Renal pelvis (tissue), 4 donors: ENCODE measurements around the gene KCNN3. TPM values are rescaled to one million over a fixed set of nuclear protein-coding genes. Genes with fewer than 3 reads are reported as not detected.
"Not testable (repeated sequence)": the region's sequence is repeated elsewhere in the genome, so short reads cannot be mapped to it uniquely, and the experiment has no call there.

ENCODE experiments used
- DNase-seq: peaks from one replicate; pipeline ENCODE4 v3.0.0-alpha.2; 2013
- polyA plus RNA-seq, 3 donors: library from polyadenylated mRNA; unstranded; fragments of 120-200 nt; gene quantifications; one replicate each; pipeline ENCODE4 v1.2.1, GENCODE V29; 2013; ENCODE audit not compliant: insufficient read length in 3 of 3

Gene KCNN3
- polyA plus RNA-seq, 3 donors = 2.2 to 2.6 (median 2.3) TPM

DNA sequence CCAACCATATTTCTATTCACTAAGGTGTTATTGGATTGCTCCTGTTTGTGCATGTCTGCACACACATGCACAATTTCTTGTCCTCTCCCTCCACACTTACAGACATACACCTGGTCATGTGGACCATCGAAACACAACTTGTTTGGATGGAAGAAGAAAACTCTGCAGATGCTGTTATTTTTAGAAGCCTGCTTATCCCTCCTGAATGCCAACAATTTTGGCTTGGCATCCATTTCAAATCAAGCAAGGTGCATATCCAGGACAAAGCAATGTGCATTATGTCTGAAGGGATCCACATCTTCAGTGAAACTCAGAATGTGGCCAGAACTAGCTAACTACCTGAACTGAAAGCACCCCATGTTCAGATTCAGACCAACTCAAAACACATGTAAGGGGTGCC, 163.2 kb downstream of the KCNN3 start:
- DNase-seq = no peak

DNA sequence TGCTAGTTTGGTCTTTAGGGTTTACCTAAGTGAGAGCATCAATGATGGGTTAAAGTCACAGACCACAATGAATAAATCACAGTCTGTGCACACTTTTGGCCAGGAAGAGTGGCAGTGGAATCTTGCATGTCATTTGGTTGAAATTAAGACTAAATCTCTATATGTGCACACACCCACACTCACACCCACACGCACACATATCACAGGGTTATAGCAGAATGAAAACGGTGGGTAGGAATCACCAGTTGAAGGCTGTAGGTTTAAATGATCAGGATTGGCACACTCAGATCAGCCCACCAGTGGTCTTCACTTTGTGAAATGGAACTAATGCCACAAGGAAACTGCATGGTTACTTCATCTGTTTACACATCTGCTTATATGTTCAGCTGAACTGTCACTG, 164.5 kb downstream of the KCNN3 start:
- no peak for DNase-seq

DNA sequence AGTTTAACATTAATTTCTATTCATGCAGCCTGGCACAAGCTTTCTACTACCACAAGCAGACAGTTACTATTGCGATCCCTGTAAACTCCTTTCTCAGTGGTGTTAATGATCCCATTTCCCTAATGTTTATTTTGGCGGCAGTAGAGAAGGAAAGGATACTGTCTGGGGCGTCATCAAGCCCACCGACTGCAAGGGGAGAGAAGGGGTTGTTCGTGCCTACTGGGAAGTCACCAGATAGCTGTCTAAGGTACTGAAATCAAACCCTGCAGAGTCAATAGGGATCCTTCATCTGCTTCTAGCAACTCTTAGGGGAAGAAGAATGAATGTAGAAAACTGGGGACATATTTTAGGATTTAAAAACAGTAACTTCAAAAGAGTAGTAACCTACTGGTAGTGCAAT, 166.9 kb downstream of the KCNN3 start:
- peak; percentile 46 for DNase-seq

DNA sequence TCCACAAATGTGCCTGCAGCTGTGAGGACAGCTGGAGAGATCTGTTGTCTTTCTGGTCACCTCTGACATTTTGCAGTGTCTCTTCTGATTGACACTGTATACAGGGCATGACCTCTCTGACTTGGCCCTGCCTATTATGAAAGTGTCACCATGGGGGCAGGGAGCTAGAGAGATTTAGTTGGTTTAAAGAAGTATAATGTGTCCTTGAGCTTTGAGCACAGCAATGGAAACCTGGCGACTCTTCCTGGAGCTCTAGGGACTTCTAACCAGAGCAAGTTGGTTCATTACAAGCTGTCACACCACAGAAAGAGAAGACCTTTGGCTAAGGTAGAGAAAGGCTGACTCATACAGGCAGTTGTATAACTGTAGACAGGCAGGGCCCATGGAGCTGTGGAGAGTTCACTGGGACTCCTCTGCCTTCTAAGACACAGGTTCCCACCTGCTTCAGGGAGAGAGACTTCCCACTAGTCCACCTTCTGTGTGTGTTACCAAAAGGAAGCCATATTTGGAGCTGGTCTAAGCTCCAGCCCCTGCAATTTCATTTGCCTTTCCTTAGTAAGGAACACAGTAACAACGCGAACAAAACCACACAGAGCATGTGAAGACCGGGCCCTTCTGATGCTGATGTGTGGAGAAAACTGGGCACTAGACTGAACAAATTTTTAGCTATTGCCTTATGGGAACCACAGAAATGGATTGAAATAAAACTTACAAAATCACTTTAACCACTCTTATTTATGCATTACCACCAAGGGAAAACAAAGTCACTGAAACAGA, 171.6 kb downstream of the KCNN3 start:
- DNase-seq = no peak

DNA sequence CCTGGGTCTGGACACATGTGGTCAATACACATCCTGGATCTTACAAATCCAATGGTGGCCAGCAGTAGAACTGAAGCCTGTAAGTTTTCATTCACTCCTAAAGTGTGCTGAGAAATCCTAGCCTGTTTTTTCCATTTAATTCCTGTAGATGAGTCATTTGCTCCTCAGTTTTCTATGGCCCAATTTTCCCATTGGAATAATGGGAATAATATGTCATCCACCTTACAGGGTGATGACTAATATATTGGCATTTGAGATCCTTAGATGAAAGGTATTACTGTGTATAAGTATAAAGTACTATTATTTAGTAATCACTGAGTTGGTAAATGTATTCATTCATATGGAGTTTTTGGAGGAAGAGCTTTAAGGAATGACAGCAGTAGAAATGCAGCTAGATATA, 172.4 kb downstream of the KCNN3 start:
- DNase-seq = no peak

DNA sequence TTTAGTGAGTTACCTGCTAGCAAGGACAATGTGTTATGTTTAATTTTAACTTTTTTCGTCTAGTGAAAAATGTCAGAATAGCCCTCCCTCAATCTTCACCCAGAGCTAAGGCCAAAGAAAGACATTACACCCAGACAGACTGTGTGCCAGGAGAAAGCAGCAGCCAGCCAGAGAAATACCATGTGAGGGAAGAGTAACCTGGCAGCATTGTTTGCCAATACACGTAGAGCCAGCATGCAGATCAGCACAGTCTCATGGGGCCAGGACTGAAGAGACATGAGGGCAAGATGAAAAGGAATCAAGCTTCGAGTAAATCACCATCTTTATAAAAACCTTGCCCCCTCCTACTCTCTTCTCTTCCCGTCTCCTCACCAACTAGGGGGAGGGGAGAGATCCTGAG, 173.6 kb downstream of the KCNN3 start:
- no peak for DNase-seq

DNA sequence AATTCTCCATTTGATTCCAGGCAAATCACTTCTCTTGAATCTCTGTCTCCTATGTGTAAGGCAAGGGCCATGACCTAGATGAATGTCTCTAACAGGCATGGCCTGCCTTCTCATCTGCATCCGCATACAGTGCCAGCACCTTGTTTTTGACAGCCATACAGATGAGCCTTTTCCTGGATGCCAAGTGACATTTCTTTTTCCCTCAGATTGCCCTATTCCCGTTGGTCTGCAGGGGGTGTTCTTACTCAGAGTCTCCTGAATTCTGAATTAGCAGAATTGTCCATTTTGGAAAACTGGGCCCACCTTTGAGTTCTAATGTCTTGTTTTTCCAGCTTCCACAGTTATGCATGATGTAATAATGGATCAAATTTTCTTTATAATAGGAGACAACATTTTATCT, 174.1 kb downstream of the KCNN3 start:
- no peak for DNase-seq

DNA sequence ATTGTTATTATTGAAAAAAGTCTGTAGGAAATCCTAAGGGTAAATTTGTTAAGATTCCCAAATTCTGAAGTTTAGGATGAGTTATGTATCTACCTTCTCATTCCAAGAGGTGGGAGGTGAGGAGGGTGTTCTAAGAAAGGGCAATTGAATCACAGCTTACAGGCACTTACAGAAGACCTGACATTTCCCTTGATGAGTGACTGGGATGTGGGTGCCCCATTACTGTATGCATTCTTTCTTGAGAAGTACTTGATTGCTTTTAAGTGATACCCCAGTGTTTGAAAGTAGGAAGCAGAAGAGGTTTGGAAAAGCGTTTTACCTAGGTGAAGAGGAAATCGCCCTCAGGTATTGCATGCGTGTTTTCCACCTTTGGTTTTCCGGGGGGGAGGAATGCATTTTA, 175.1 kb downstream of the KCNN3 start:
- no peak for DNase-seq

DNA sequence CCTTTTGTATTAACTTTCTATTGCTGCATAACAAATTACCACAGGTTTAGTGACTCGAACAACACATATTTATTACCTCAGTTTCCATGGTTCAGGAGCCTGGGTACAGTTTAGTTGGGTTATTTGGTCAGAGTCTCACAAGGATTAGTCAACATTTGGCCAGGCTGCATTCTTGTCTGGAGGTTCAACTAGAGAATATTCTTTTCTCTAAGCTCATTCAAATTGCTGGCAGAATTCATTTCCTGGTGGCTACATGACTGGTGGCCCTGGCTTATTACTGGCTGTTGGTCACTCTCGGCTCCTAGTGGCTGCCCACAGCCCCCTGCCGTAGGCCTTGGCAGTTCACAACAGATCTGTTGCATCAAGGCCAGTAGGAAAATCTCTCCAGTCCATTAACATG, 181.0 kb downstream of the KCNN3 start:
- no peak for DNase-seq

DNA sequence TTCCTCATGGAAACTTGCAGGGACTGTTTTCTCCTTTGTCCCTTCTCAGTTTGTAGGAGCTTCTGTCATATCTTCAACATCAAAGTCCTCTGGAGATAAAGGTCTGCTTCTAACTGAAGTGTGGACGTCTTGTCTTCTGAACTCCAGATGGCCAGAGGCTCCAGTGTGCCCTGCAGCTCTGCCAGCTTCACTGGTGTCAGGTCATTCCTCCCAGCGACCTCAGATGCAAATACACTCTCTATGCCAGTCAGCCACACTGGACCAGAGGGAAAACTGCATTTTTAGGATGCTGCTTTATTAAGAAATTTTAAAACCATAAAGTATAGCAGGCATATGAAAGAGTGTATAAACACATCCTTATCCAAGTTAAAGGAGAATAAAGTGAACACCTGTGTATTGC, 183.6 kb downstream of the KCNN3 start:
- DNase-seq = no peak

DNA sequence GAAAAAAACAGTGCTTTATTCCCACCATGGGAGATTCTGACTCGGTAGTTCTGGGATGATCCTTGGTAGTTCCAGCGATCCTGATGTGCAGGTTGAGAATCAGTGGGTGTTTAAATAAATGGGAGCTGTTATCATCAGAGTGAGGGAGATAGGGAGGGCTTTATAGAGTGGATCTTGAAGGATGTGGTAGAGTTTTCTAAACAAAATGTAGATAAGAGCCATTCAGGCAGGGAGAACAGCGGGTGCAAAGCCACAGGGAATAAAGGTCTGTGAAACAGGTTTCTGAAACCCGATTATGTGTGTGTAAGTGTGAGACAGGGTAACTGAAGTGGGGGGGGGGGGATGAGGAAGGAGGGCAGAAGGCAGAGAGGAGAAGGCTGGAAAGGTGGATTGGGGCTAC, 186.3 kb downstream of the KCNN3 start:
- no peak for DNase-seq

DNA sequence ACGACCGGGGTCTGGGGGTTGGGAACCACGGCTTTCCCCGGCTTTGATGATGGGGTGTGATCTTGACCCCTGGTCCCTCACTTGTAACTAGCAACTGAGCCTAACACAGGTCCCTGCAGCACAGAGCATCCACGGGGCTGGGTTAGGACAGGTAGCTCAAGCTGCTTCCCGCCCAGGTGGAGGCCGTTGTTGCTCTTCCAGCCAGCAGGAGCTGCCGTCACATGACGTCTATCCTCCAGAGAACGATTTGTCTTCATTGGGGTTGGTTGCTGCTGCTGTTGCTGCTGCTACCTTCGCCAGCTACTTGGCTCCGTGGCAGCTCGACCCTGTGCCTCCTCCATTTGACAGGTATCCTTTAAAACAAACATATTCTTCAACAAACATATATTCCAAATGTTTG, 187.8 kb downstream of the KCNN3 start:
- DNase-seq = no peak

DNA sequence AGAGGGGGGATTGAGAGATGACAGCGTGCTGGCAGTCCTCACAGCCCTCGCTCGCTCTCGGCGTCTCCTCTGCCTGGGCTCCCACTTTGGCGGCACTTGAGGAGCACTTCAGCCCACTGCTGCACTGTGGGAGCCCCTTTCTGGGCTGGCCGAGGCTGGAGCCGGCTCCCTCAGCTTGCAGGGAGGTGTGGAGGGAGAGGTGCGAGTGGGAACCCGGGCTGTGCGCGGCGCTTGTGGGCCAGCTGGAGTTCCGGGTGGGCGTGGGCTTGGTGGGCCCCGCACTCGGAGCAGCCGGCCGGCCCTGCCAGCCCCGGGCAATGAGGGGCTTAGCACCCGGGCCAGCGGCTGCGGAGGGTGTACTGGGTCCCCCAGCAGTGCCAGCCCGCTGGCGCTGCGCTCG, 192.2 kb downstream of the KCNN3 start:
- not testable (repeated sequence) for DNase-seq

DNA sequence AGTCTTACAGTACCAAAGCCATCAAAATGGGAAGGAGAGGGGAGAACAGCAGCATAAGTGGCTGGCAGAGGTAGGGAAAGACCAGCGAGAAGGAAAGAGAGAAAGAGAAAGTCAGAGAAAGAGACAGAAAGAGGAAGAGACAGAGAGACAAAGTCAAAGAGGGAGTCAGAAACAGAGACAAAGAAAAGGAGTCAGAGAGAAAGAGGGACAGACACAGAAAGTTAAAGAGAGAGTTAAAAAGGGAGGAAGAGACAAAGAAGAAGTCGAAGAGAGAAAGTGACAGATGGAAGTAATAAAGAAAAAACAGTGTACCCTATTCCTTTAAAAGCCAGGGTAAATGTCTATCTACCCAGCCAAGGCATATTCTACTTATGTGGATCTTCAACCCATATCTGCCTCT, 193.2 kb downstream of the KCNN3 start:
- DNase-seq = not testable (repeated sequence)

DNA sequence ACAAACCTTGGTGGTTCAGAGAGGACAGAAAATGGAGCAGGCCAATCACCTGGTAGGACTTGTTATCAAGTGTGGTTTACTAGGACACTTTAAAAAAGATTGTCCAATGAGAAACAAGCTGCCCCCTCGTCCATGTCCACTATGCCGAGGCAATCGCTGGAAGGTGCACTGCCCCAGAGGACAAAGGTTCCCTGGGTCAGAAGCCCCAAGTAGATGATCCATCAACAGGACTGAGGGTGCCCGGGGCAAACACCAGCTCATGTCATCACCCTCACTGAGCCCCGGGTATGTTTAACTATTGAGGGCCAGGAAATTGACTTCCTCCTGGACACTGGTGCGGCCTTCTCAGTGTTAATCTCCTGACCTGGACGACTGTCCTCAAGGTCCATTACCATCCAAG, 195.6 kb downstream of the KCNN3 start:
- not testable (repeated sequence) for DNase-seq

DNA sequence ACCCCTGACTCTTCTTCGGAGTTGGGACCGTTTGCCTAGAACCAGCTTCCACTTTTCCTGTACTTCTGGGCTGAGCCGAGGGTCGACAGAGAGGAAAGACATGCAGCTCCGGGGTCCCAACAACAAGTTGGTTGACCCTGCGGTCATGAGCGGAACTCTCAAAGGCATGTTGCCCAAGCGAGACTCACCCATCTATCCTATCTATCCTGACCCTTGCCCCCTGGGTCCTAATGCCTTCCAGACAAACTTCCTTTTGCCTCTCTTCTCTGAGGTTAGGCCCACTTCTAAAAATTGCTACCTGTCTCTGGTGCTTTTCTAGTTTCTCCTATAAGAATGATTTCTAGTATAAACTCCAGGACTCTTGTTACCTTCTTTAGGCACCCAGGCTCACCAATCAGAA, 197.8 kb downstream of the KCNN3 start:
- DNase-seq = not testable (repeated sequence)

DNA sequence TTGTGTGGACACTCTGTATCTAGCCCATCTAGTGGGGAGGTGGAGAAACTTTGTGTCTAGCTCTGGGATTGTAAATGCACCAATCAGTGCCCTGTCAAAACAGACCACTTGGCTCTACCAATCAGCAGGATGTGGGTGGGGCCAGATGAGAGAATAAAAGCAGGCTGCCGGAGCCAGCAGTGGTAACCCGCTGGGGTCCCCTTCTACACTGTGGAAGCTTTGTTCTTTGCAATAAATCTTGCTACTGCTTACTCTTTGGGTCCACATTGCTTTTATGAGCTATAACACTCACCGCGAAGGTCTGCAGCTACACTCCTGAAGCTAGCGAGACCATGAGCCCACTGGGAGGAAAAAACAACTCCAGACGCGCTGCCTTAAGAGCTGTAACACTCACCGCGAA, 198.7 kb downstream of the KCNN3 start:
- not testable (repeated sequence) for DNase-seq

DNA sequence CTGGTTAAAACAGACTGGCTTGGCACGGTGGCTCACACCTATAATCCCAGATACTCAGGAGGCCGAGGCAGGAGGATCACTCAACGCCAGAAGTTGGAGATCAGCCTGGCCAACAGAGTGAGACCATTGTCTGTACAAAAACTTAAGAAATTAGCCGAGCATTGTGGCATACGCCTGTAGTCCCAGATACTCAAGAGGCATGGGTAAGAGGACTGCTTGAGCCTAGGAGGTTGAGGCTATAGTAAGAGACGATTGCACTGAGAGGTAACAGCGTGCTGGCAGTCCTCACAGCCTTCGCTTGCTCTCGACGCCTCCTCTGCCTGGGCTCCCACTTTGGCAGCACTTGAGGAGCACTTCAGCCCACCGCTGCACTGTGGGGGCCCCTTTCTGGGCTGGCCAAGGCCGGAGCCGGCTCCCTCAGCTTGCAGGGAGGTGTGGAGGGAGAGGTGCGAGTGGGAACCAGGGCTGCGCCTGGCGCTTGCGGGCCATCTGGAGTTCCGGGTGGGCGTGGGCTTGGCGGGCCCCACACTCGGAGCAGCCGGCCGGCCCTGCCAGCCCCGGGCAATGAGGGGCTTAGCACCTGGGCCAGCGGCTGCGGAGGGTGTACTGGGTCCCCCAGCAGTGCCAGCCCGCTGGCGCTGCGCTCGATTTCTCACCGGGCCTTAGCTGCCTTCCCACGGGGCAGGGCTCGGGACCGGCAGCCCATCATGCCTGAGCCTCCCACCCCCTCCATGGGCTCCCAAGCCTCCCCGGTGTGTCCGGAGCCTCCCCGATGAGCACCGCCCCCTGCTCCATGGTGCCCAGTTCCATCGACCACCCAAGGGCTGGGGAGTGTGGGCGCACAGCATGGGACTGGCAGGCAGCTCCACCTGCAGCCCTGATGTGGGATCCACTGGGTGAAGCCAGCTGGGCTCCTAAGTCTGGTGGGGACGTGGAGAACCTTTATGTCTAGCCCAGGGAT, 199.5 kb downstream of the KCNN3 start:
- DNase-seq = not testable (repeated sequence)

DNA sequence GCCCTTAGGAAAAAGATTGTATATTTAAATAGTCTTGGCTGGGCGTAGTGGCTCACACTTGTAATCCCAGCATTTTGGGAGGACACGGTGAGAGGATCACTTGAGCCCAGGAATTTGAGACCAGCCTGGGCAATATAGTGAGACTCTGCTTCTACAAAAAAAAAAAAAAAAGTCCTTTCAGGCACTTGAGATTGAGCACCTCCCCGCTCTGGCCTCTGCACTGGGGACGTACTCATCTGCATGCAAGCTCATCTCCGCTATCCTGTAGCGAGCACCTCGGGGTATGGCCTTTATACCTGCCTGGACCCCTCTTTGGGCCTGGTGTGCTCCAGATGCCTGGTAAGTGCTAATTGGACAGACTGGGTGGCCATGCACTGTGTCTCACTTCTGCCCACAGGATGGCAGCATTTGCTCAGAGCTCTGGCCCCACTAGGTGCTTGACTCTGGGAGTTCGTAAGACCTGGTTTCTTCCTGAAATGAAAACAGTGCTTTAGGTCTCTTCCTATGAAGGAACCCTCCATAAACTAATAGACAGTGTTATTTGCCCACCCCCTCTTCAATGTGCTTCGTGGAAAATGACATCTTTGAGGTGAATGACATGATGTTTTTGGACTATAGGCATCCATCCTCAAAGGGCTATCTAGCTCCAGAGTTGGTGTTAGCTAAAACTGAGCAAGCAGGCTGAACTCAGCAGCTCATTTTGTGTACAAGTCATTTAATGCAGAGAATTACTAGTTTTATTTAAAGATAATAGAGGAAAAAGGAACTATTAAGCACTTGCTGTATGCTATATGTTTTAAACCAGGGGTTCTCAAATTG, 200.4 kb downstream of the KCNN3 start:
- DNase-seq = peak; percentile 66

DNA sequence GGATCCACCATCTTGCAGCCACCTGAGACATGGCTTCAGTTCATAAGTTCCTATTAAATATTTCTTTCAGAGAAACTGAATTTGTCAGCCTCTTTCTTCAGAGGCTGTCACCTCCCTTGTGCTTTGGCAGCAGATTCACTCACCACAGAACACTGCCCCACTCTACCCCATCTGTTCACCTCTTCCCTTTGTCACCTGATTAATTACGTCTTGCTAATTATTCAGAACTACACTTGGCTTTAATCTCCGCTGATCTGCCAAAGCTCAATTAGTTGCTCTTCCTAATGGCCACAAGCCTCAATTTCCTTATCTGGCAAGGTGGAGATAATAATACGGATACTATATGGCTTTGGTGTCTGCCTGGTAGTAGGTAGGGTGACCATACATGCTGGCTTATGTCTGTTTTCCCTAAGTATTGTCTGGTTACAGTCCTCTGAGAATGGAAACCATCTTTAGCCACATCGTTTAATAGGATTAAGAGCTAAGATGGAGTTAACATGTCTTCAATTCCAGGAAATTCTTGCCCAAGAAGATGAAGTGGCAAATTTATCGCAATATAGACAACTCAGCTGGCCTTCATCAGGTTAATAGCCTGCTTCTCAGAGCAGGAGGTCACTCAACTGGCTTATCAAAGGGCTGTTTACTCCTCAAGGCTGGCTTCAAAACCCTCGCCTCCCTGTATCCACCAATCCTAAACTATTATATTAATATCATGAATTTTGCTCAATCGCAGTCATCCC, 203.9 kb downstream of the KCNN3 start:
- no peak for DNase-seq

DNA sequence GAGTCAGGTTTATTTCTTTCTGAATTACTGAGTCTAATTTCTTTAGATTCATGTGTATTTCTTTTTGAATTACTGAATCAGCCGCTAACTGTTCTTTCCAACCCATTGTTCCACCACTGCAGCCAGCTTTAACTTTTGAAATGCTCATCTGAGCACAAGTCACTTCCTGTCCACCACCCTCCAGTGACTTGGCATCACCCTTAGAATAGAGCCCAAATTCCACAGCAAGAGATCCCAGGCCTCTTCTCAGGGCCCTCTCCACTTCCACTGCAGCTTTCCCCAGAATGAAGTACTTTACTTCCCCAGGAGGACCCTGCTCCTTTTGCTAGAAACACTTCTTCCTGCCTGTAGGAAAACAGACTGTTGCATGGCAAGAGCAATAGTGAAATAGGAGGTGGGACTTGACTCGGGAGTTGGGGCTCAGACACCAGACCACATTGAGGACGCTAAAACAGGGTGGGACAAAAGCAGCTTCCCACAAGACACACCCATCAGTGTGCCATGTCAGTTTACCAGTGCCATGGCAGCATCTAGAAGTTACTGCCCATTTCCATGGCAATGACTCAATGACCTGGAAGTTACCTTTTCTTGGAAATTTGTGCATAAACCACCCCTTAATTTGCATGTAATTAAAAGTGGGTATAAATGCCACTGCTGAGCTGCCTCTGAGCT, 205.6 kb downstream of the KCNN3 start:
- no peak for DNase-seq
